OCI-LY3 (cell line): ENCODE data around the gene CLEC19A.

ENCODE experiments used
- CTCF ChIP-seq: fragments of 200-600, 300-600 bp; sonication (generic); IDR thresholded peaks from 2 replicates; pipeline ENCODE4 v1.5.1; 2014; ENCODE audit warnings: antibody characterized with exemption, low read length, low read depth
- EZH2phosphoT487 ChIP-seq: fragments of 200-600 bp; shearing (Covaris generic); IDR thresholded peaks from 2 replicates; pipeline ENCODE4 v1.6.1; 2018; ENCODE audit warnings: antibody characterized with exemption, mixed run types, low read depth

GRCh38 chr16:19283637-19284036 is 1.9 kb upstream of the CLEC19A start:
- no peak for TF ChIP-seq CTCF
- TF ChIP-seq EZH2phosphoT487: no peak
